ENCODE data around the gene DAGLA. TPM values are rescaled to one million over a fixed set of nuclear protein-coding genes. Genes with fewer than 3 reads are reported as not detected.

Gene DAGLA
- total RNA-seq, 1 experiment from 2014 or later: 10.1 TPM

GRCh38 chr11:61745781-61746441 is 65.7 kb downstream of the DAGLA start:
- POLR2A ChIA-PET (ENCODE audit: unreplicated experiment): no interaction called here
- no peak overlapping the region for H3K4me3 ChIP-seq
- intact Hi-C loops (cut with micrococcal nuclease; ENCODE audit: unreplicated experiment): loop anchor here (5.0 kb wide), 2 partner anchors 46 to 361 kb away; partner anchors contain the start of genes FEN1 and TMEM258
- no peaks in the 10 kb centered on the region for H3K36me3 ChIP-seq (ENCODE audit: low read depth)
- H3K9me3 ChIP-seq (ENCODE audit: insufficient read depth, low read depth): no peaks in the 10 kb centered on the region
- no TSS peak for BruUV-seq (replicated peaks)
- no peak overlapping the region for H3K27ac ChIP-seq
- H2AFZ ChIP-seq: no peak overlapping the region
- CTCF ChIA-PET: interaction anchor here (0.6 to 1.5 kb wide), 2 partner anchors 42 to 79 kb away, joined by 3 to 7 read pairs; no protein-coding TSS in a partner anchor
- H3K4me2 ChIP-seq: no peak overlapping the region
- DNase-seq: no peak
- H3K4me1 ChIP-seq (replicated peaks; ENCODE audit: insufficient read depth): peaks cover 25% of the 10 kb centered on the region
- no peaks in the 10 kb centered on the region for H3K9me2 ChIP-seq (ENCODE audit: insufficient read depth)
- peaks cover 16% of the 10 kb centered on the region; the same call in 1 of the 2 replicates for H3F3A ChIP-seq (ENCODE audit: insufficient read depth, low read depth)
- no peaks in the 10 kb centered on the region for H3K27me3 ChIP-seq (ENCODE audit: insufficient read depth, low read depth)
- no peak for TF ChIP-seq EZH2 (IDR thresholded peaks at IDR 0.05; ENCODE audit: low read depth)
- TF ChIP-seq CTCF (conservative IDR thresholded peaks at IDR 0.05): no peak
- H3K79me2 ChIP-seq (ENCODE audit: low read depth): no peaks in the 10 kb centered on the region
- H4K20me1 ChIP-seq (ENCODE audit: insufficient read depth): no peaks in the 10 kb centered on the region

GRCh38 chr11:61746442-61747191 is 66.4 kb downstream of the DAGLA start:
- ChIA-PET CTCF (interaction anchor here (0.7 to 1.5 kb wide), 4 partner anchors 9 to 410 kb away, joined by 3 to 16 read pairs (median 5); no protein-coding TSS in a partner anchor), POLR2A (ENCODE audit: unreplicated experiment) (no interaction called here)
- Histone ChIP-seq H2AFZ (no peak overlapping the region), H3K4me2 (no peak overlapping the region), H3K27me3 (ENCODE audit: insufficient read depth, low read depth) (no peaks in the 10 kb centered on the region), H3K27ac (no peak overlapping the region), H3F3A (ENCODE audit: insufficient read depth, low read depth) (peaks cover 16% of the 10 kb centered on the region; the same call in 1 of the 2 replicates), H3K36me3 (ENCODE audit: low read depth) (no peaks in the 10 kb centered on the region), H4K20me1 (ENCODE audit: insufficient read depth) (no peaks in the 10 kb centered on the region), H3K4me1 (replicated peaks; ENCODE audit: insufficient read depth) (peaks cover 25% of the 10 kb centered on the region), H3K79me2 (ENCODE audit: low read depth) (no peaks in the 10 kb centered on the region), H3K9me3 (ENCODE audit: insufficient read depth, low read depth) (no peaks in the 10 kb centered on the region), H3K9me2 (ENCODE audit: insufficient read depth) (no peaks in the 10 kb centered on the region), H3K4me3 (no peak overlapping the region)
- no TSS peak for BruUV-seq (replicated peaks)
- intact Hi-C loops (cut with micrococcal nuclease; ENCODE audit: unreplicated experiment): loop anchor here (1.0 to 5.0 kb wide), 4 partner anchors 30 to 361 kb away; partner anchors contain the start of genes FEN1 and TMEM258
- DNase-seq: no peak
- TF ChIP-seq CTCF (conservative IDR thresholded peaks at IDR 0.05) (no peak), EZH2 (IDR thresholded peaks at IDR 0.05; ENCODE audit: low read depth) (no peak)

GRCh38 chr11:61747192-61747966 is 67.2 kb downstream of the DAGLA start:
- H3F3A ChIP-seq (ENCODE audit: insufficient read depth, low read depth): peaks cover 8% of the 10 kb centered on the region; the same call in 1 of the 2 replicates
- H3K4me2 ChIP-seq: peak overlapping the region; percentile 29; the same call in 1 of the 2 replicates
- intact Hi-C loops (cut with micrococcal nuclease; ENCODE audit: unreplicated experiment): loop anchor here (1.0 to 5.0 kb wide), 4 partner anchors 29 to 360 kb away; partner anchors contain the start of genes FEN1 and TMEM258
- no peaks in the 10 kb centered on the region for H3K36me3 ChIP-seq (ENCODE audit: low read depth)
- peak; percentile 65 to 86 for DNase-seq
- H3K4me3 ChIP-seq: no peak overlapping the region
- H3K9me2 ChIP-seq (ENCODE audit: insufficient read depth): no peaks in the 10 kb centered on the region
- H2AFZ ChIP-seq: no peak overlapping the region
- no peaks in the 10 kb centered on the region for H4K20me1 ChIP-seq (ENCODE audit: insufficient read depth)
- H3K4me1 ChIP-seq (replicated peaks; ENCODE audit: insufficient read depth): peaks cover 18% of the 10 kb centered on the region
- no peak overlapping the region for H3K27ac ChIP-seq
- H3K79me2 ChIP-seq (ENCODE audit: low read depth): no peaks in the 10 kb centered on the region
- ChIA-PET CTCF (interaction anchor here (0.6 to 1.5 kb wide), 5 partner anchors 10 to 969 kb away, joined by 3 to 7 read pairs (median 3); no protein-coding TSS in a partner anchor), POLR2A (ENCODE audit: unreplicated experiment) (interaction anchor here (0.6 kb wide), 2 partner anchors 17 to 419 kb away, joined by 5 to 6 read pairs; no protein-coding TSS in a partner anchor)
- H3K27me3 ChIP-seq (ENCODE audit: insufficient read depth, low read depth): no peaks in the 10 kb centered on the region
- no peaks in the 10 kb centered on the region for H3K9me3 ChIP-seq (ENCODE audit: insufficient read depth, low read depth)
- TF ChIP-seq EZH2 (IDR thresholded peaks at IDR 0.05; ENCODE audit: low read depth) (no peak), CTCF (conservative IDR thresholded peaks at IDR 0.05) (peak; percentile 98)
- BruUV-seq (replicated peaks): no TSS peak

All from PC-9 (cell line).